ENCODE measurements around the gene LRFN2.

LRFN2 gene

GRCh38 chr6:40395066-40395697 lies 192.0 kb downstream of the LRFN2 start:
- peak; percentile 13 for DNase-seq

- no peak for DNase-seq
Observed at GRCh38 chr6:40394381-40394780, 192.8 kb downstream of the LRFN2 start.

- DNase-seq, result no peak
Observed at GRCh38 chr6:40393641-40394040, 193.5 kb downstream of the LRFN2 start.

GRCh38 chr6:40392589-40392988 lies 194.6 kb downstream of the LRFN2 start:
- DNase-seq, result no peak

- DNase-seq, result no peak
Observed at GRCh38 chr6:40391851-40392517, 195.2 kb downstream of the LRFN2 start.

- no peak for DNase-seq
Observed at GRCh38 chr6:40391086-40391485, 196.1 kb downstream of the LRFN2 start.

- DNase-seq, result no peak
Observed at GRCh38 chr6:40390144-40390800, 196.9 kb downstream of the LRFN2 start.

- DNase-seq, result no peak
Observed at GRCh38 chr6:40389254-40389653, 197.9 kb downstream of the LRFN2 start.

GRCh38 chr6:40387871-40388264 lies 199.3 kb downstream of the LRFN2 start:
- no peak for DNase-seq

GRCh38 chr6:40387127-40387870 lies 199.9 kb downstream of the LRFN2 start:
- no peak for DNase-seq

- DNase-seq, result no peak
Observed at GRCh38 chr6:40386200-40386599, 201.0 kb downstream of the LRFN2 start.

- no peak for DNase-seq
Observed at GRCh38 chr6:40383348-40384115, 203.6 kb downstream of the LRFN2 start.

GRCh38 chr6:40380271-40380670 lies 206.9 kb downstream of the LRFN2 start:
- no peak for DNase-seq

GRCh38 chr6:40379811-40380210 lies 207.4 kb downstream of the LRFN2 start:
- no peak for DNase-seq

- no peak for DNase-seq
Observed at GRCh38 chr6:40378725-40379074, 208.5 kb downstream of the LRFN2 start.

- DNase-seq, result no peak
Observed at GRCh38 chr6:40378071-40378724, 209.0 kb downstream of the LRFN2 start.

GRCh38 chr6:40377173-40377806 lies 209.9 kb downstream of the LRFN2 start:
- DNase-seq, result no peak

GRCh38 chr6:40376113-40376650 lies 211.0 kb downstream of the LRFN2 start:
- no peak for DNase-seq

- DNase-seq, result no peak
Observed at GRCh38 chr6:40373267-40373666, 213.9 kb downstream of the LRFN2 start.

- no peak for DNase-seq
Observed at GRCh38 chr6:40371621-40372020, 215.5 kb downstream of the LRFN2 start.

GRCh38 chr6:40371095-40371494 lies 216.1 kb downstream of the LRFN2 start:
- DNase-seq, result no peak

- DNase-seq, result no peak
Observed at GRCh38 chr6:40369891-40370290, 217.3 kb downstream of the LRFN2 start.
